GM23338 (cell line): ENCODE data around the gene NR2C2.

Source experiments
- CREB1 ChIP-seq: fragments of 250-450 bp; sonication (Bioruptor Pico); IDR thresholded peaks from 2 replicates; pipeline ENCODE4 v1.5.0; 2020; ENCODE audit warnings: low read depth, mild to moderate bottlenecking, moderate library complexity
- CTCF ChIP-seq, 2 experiments: fragments of 200-600 bp in 1 of 2; sonication (generic) in 1 of 2; conservative IDR thresholded peaks; 2 replicates each; pipeline versions ENCODE4 v1.5.1 to v1.6.1; 2016 to 2017; ENCODE audit warnings: antibody characterized with exemption in 2 of 2, low read depth in 2 of 2, mild to moderate bottlenecking in 2 of 2, moderate library complexity in 1 of 2
- ETS1 ChIP-seq: IDR thresholded peaks from 2 replicates; pipeline ENCODE4 v1.6.1; 2016; ENCODE audit warnings: antibody characterized with exemption
- EZH2 ChIP-seq: fragments of 200-600 bp; sonication (generic); IDR thresholded peaks from one replicate; pipeline ENCODE4 v1.8.0; 2017; ENCODE audit warnings: antibody characterized with exemption, mild to moderate bottlenecking, low read depth; ENCODE audit not compliant: unreplicated experiment
- EZH2phosphoT487 ChIP-seq: fragments of 200-600 bp; sonication (generic); IDR thresholded peaks from one replicate; pipeline ENCODE4 v1.8.1; 2018; ENCODE audit warnings: antibody characterized with exemption; ENCODE audit not compliant: unreplicated experiment
- JUNB ChIP-seq: IDR thresholded peaks from one replicate; pipeline ENCODE4 v1.6.1; 2016; ENCODE audit warnings: antibody characterized with exemption; ENCODE audit not compliant: unreplicated experiment
- NANOG ChIP-seq: IDR thresholded peaks from 2 replicates; pipeline ENCODE4 v1.6.1; 2016; ENCODE audit warnings: antibody characterized with exemption, borderline replicate concordance
- POLR2AphosphoS5 ChIP-seq: IDR thresholded peaks from 2 replicates; pipeline ENCODE4 v1.6.1; 2016; ENCODE audit warnings: antibody characterized with exemption, low read depth
- REST ChIP-seq: IDR thresholded peaks from one replicate; pipeline ENCODE4 v1.6.1; 2018; ENCODE audit warnings: antibody characterized with exemption; ENCODE audit not compliant: unreplicated experiment
- STAT1 ChIP-seq: IDR thresholded peaks from one replicate; pipeline ENCODE4 v1.6.1; 2016; ENCODE audit warnings: antibody characterized with exemption; ENCODE audit not compliant: unreplicated experiment
- ZNF114 ChIP-seq: fragments of 250-450 bp; sonication (Bioruptor Pico); IDR thresholded peaks from 2 replicates; pipeline ENCODE4 v1.5.0; 2020; ENCODE audit warnings: mild to moderate bottlenecking, moderate library complexity
- ZNF331 ChIP-seq: fragments of 250-450 bp; sonication (Bioruptor Pico); IDR thresholded peaks from 2 replicates; pipeline ENCODE4 v1.5.0; 2020; ENCODE audit warnings: low read depth, mild to moderate bottlenecking, moderate library complexity
- ZNF462 ChIP-seq: fragments of 250-450 bp; sonication (Bioruptor Pico); IDR thresholded peaks from 2 replicates; pipeline ENCODE4 v1.5.0; 2020; ENCODE audit warnings: mild to moderate bottlenecking, moderate library complexity

- TF ChIP-seq CTCF (conservative IDR thresholded peaks at IDR 0.05; ENCODE audit: low read depth in 2 of 2) (no peak), CREB1 (CRISPR knock-in tag) (no peak), EZH2 (no peak), REST (no peak), POLR2AphosphoS5 (no peak), EZH2phosphoT487 (no peak), ETS1 (no peak), ZNF114 (CRISPR knock-in tag) (no peak), NANOG (no peak), JUNB (no peak), ZNF331 (CRISPR knock-in tag) (no peak), STAT1 (no peak), ZNF462 (CRISPR knock-in tag) (no peak)
These were observed 82.2 kb downstream of the NR2C2 start for GRCh38 chr3:15029625-15030024.
